HL-60 (cell line): ENCODE results near the gene SCOC.

Source experiments
- GABPA ChIP-seq: IDR thresholded peaks from 2 replicates; pipeline ENCODE4 v1.6.1; 2012; ENCODE audit warnings: low read depth
- POLR2AphosphoS5 ChIP-seq: IDR thresholded peaks from 2 replicates; pipeline ENCODE4 v1.6.1; 2012; ENCODE audit warnings: low read depth
- SPI1 ChIP-seq: IDR thresholded peaks from 2 replicates; pipeline ENCODE4 v1.6.1; 2012; ENCODE audit warnings: low read depth, mild to moderate bottlenecking, borderline replicate concordance
- TF ChIP-seq, protein P1 (sequence below): IDR thresholded peaks from one replicate; pipeline ENCODE4 v1.5.1; 2011; ENCODE audit warnings: low read length, control low read depth, inconsistent platforms; ENCODE audit not compliant: insufficient read depth
- TF ChIP-seq, protein P2 (sequence below): IDR thresholded peaks from 2 replicates; pipeline ENCODE4 v1.6.1; 2012; ENCODE audit warnings: low read depth; ENCODE audit not compliant: insufficient replicate concordance

- TF ChIP-seq, protein P1, sequence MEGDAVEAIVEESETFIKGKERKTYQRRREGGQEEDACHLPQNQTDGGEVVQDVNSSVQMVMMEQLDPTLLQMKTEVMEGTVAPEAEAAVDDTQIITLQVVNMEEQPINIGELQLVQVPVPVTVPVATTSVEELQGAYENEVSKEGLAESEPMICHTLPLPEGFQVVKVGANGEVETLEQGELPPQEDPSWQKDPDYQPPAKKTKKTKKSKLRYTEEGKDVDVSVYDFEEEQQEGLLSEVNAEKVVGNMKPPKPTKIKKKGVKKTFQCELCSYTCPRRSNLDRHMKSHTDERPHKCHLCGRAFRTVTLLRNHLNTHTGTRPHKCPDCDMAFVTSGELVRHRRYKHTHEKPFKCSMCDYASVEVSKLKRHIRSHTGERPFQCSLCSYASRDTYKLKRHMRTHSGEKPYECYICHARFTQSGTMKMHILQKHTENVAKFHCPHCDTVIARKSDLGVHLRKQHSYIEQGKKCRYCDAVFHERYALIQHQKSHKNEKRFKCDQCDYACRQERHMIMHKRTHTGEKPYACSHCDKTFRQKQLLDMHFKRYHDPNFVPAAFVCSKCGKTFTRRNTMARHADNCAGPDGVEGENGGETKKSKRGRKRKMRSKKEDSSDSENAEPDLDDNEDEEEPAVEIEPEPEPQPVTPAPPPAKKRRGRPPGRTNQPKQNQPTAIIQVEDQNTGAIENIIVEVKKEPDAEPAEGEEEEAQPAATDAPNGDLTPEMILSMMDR, result no peak
- TF ChIP-seq POLR2AphosphoS5, result no peak
- no peak for TF ChIP-seq SPI1
- TF ChIP-seq, protein P2, sequence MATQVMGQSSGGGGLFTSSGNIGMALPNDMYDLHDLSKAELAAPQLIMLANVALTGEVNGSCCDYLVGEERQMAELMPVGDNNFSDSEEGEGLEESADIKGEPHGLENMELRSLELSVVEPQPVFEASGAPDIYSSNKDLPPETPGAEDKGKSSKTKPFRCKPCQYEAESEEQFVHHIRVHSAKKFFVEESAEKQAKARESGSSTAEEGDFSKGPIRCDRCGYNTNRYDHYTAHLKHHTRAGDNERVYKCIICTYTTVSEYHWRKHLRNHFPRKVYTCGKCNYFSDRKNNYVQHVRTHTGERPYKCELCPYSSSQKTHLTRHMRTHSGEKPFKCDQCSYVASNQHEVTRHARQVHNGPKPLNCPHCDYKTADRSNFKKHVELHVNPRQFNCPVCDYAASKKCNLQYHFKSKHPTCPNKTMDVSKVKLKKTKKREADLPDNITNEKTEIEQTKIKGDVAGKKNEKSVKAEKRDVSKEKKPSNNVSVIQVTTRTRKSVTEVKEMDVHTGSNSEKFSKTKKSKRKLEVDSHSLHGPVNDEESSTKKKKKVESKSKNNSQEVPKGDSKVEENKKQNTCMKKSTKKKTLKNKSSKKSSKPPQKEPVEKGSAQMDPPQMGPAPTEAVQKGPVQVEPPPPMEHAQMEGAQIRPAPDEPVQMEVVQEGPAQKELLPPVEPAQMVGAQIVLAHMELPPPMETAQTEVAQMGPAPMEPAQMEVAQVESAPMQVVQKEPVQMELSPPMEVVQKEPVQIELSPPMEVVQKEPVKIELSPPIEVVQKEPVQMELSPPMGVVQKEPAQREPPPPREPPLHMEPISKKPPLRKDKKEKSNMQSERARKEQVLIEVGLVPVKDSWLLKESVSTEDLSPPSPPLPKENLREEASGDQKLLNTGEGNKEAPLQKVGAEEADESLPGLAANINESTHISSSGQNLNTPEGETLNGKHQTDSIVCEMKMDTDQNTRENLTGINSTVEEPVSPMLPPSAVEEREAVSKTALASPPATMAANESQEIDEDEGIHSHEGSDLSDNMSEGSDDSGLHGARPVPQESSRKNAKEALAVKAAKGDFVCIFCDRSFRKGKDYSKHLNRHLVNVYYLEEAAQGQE, result no peak
- TF ChIP-seq GABPA, result no peak
Observed at GRCh38 chr4:140358281-140358680, 15.2 kb upstream of the SCOC start.
